ENCODE measurements around the gene ST8SIA6.
"Not testable (repeated sequence)": the region's sequence is repeated elsewhere in the genome, so short reads cannot be mapped to it uniquely, and the experiment has no call there.

ST8SIA6 gene

GRCh38 chr10:17443707-17444387, 10.5 kb downstream of the ST8SIA6 start:
- peak; percentile 45 for DNase-seq (ENCODE audit: low spot score)
- TF ChIP-seq CTCF (IDR thresholded peaks at IDR 0.05; ENCODE audit: extremely low read depth, missing control alignments), result no peak

- DNase-seq (ENCODE audit: low spot score), result no peak
- no peak for TF ChIP-seq CTCF (IDR thresholded peaks at IDR 0.05; ENCODE audit: extremely low read depth, missing control alignments)
Observed at GRCh38 chr10:17438583-17438982, 15.8 kb downstream of the ST8SIA6 start.

GRCh38 chr10:17436578-17436977, 17.8 kb downstream of the ST8SIA6 start:
- DNase-seq (ENCODE audit: low spot score), result not testable (repeated sequence)

- no peak for DNase-seq (ENCODE audit: low spot score)
- no peak for TF ChIP-seq CTCF (IDR thresholded peaks at IDR 0.05; ENCODE audit: extremely low read depth, missing control alignments)
Observed at GRCh38 chr10:17435953-17436352, 18.4 kb downstream of the ST8SIA6 start.

- no peak for DNase-seq (ENCODE audit: low spot score)
- no peak for TF ChIP-seq CTCF (IDR thresholded peaks at IDR 0.05; ENCODE audit: extremely low read depth, missing control alignments)
Observed at GRCh38 chr10:17435187-17435586, 19.2 kb downstream of the ST8SIA6 start.

- no peak for TF ChIP-seq CTCF (IDR thresholded peaks at IDR 0.05; ENCODE audit: extremely low read depth, missing control alignments)
- no peak for DNase-seq (ENCODE audit: low spot score)
Observed at GRCh38 chr10:17432723-17433122, 21.7 kb downstream of the ST8SIA6 start.

- no peak for TF ChIP-seq CTCF (IDR thresholded peaks at IDR 0.05; ENCODE audit: extremely low read depth, missing control alignments)
- no peak for DNase-seq (ENCODE audit: low spot score)
Observed at GRCh38 chr10:17431871-17432311, 22.5 kb downstream of the ST8SIA6 start.
